ENCODE results near the gene CARMIL1. TPM values are rescaled to one million over a fixed set of nuclear protein-coding genes. Genes with fewer than 3 reads are reported as not detected.

CARMIL1 gene
- total RNA-seq, 1 donor from 2014 or later: 11.8 TPM

GRCh38 chr6:25469797-25470388, 190.7 kb downstream of the CARMIL1 start:
- Mint-ChIP-seq H3K27me3 (no peaks in the 10 kb centered on the region), H3K4me3 (no peak overlapping the region), H3K27ac (no peak overlapping the region)

GRCh38 chr6:25472306-25472705, 193.1 kb downstream of the CARMIL1 start:
- H3K36me3 Mint-ChIP-seq: peaks cover 22% of the 10 kb centered on the region
- H3K4me1 Mint-ChIP-seq (ENCODE audit: unreplicated experiment): no peaks in the 10 kb centered on the region
- H3K4me3 Mint-ChIP-seq: no peak overlapping the region
- no peak overlapping the region for H3K27ac Mint-ChIP-seq
- no peaks in the 10 kb centered on the region for H3K9me3 Mint-ChIP-seq
- no peaks in the 10 kb centered on the region for H3K27me3 Mint-ChIP-seq
- peak; percentile 57 for TF ChIP-seq CTCF (conservative IDR thresholded peaks at IDR 0.05)
- no peak for DNase-seq (ENCODE audit: extremely low spot score, unreplicated experiment)

More at GRCh38 chr6:25469797-25470388, 190.7 kb downstream of the CARMIL1 start:
- DNase-seq (ENCODE audit: extremely low spot score, unreplicated experiment): no peak
- Mint-ChIP-seq H3K4me1 (ENCODE audit: unreplicated experiment) (no peaks in the 10 kb centered on the region), H3K36me3 (peaks cover 16% of the 10 kb centered on the region), H3K9me3 (no peaks in the 10 kb centered on the region)
- peak; percentile 71 for TF ChIP-seq CTCF (conservative IDR thresholded peaks at IDR 0.05)

GRCh38 chr6:25472906-25473305, 193.7 kb downstream of the CARMIL1 start:
- no peak for TF ChIP-seq CTCF (conservative IDR thresholded peaks at IDR 0.05)
- no peak for DNase-seq (ENCODE audit: extremely low spot score, unreplicated experiment)
- Mint-ChIP-seq H3K4me1 (ENCODE audit: unreplicated experiment) (no peaks in the 10 kb centered on the region), H3K27me3 (no peaks in the 10 kb centered on the region), H3K27ac (no peak overlapping the region), H3K9me3 (no peaks in the 10 kb centered on the region), H3K36me3 (peaks cover 22% of the 10 kb centered on the region), H3K4me3 (no peak overlapping the region)

GRCh38 chr6:25473447-25473846, 194.3 kb downstream of the CARMIL1 start:
- Mint-ChIP-seq H3K4me1 (ENCODE audit: unreplicated experiment) (no peaks in the 10 kb centered on the region), H3K27ac (no peak overlapping the region), H3K9me3 (no peaks in the 10 kb centered on the region), H3K27me3 (no peaks in the 10 kb centered on the region), H3K4me3 (no peak overlapping the region), H3K36me3 (peaks cover 22% of the 10 kb centered on the region)
- TF ChIP-seq CTCF (conservative IDR thresholded peaks at IDR 0.05): no peak
- no peak for DNase-seq (ENCODE audit: extremely low spot score, unreplicated experiment)

GRCh38 chr6:25476126-25476525, 197.0 kb downstream of the CARMIL1 start:
- no peak overlapping the region for H3K27ac Mint-ChIP-seq
- no peak for DNase-seq (ENCODE audit: extremely low spot score, unreplicated experiment)

More at GRCh38 chr6:25476126-25476525, 197.0 kb downstream of the CARMIL1 start:
- H3K9me3 Mint-ChIP-seq: no peaks in the 10 kb centered on the region
- peaks cover 22% of the 10 kb centered on the region for H3K36me3 Mint-ChIP-seq
- no peaks in the 10 kb centered on the region for H3K27me3 Mint-ChIP-seq
- TF ChIP-seq CTCF (conservative IDR thresholded peaks at IDR 0.05): no peak
- H3K4me1 Mint-ChIP-seq (ENCODE audit: unreplicated experiment): no peaks in the 10 kb centered on the region
- H3K4me3 Mint-ChIP-seq: no peak overlapping the region

All from type B pancreatic cell (in vitro differentiated cells).